AG10803 (cell line): ENCODE measurements around the gene ZPR1.

Source experiments
- DNase-seq: peaks from one replicate; pipeline ENCODE4 v3.0.0; 2010; ENCODE audit warnings: low read depth
- H3K4me3 ChIP-seq: 2 replicates; pipeline ENCODE4 v1.5.1; 2011; ENCODE audit warnings: mild to moderate bottlenecking, low read length, control low read depth
- CTCF ChIP-seq: conservative IDR thresholded peaks from 2 replicates; pipeline ENCODE4 v1.5.1; 2011; ENCODE audit warnings: mild to moderate bottlenecking, low read length, control low read depth, inconsistent platforms

ZPR1 gene

GRCh38 chr11:116796548-116796947 lies 8.7 kb upstream of the ZPR1 start:
- TF ChIP-seq CTCF, result no peak
- no peak for DNase-seq
- H3K4me3 ChIP-seq, result no peak overlapping the region

- peak; percentile 17 for DNase-seq
- no peak overlapping the region for H3K4me3 ChIP-seq
- no peak for TF ChIP-seq CTCF
These were observed 7.0 kb upstream of the ZPR1 start for GRCh38 chr11:116794851-116795250.

GRCh38 chr11:116793772-116794097 lies 5.9 kb upstream of the ZPR1 start:
- no peak overlapping the region for H3K4me3 ChIP-seq
- no peak for DNase-seq
- no peak for TF ChIP-seq CTCF

- no peak overlapping the region for H3K4me3 ChIP-seq
- TF ChIP-seq CTCF, result no peak
- DNase-seq, result peak; percentile 77
These were observed 5.3 kb upstream of the ZPR1 start for GRCh38 chr11:116792869-116793771.

GRCh38 chr11:116792144-116792868 lies 4.5 kb upstream of the ZPR1 start:
- no peak for TF ChIP-seq CTCF
- DNase-seq, result no peak
- no peak overlapping the region for H3K4me3 ChIP-seq

GRCh38 chr11:116791813-116792143 lies 4.0 kb upstream of the ZPR1 start, which contains the start of gene APOA5:
Gene APOA5, minus strand, starts transcription at chr11:116791879. Its CDS starts 19 bp downstream, at chr11:116791860.
- no peak for TF ChIP-seq CTCF
- no peak within 1 kb of the TSS for H3K4me3 ChIP-seq
- DNase-seq, result no peak
